ENCODE data around the gene ZNF417.

Gene ZNF417

GRCh38 chr19:57867868-57868492 lies 48.4 kb downstream of the ZNF417 start:
- no peak for ATAC-seq
- TF ChIP-seq CSDC2 (CRISPR knock-in tag; IDR thresholded peaks at IDR 0.05) (no peak), CSRNP3 (CRISPR knock-in tag; IDR thresholded peaks at IDR 0.05) (no peak)
